Osteocyte (in vitro differentiated cells): ENCODE data around the gene CCDC88C. TPM values are rescaled to one million over a fixed set of nuclear protein-coding genes. Genes with fewer than 3 reads are reported as not detected.

Source experiments
- DNase-seq: peaks from one replicate; pipeline ENCODE4 v3.0.0; 2021; ENCODE audit warnings: mixed read lengths; ENCODE audit not compliant: unreplicated experiment; ENCODE audit errors: extremely low spot score
- H3K27ac Mint-ChIP-seq: one replicate; pipeline ENCODE4 v1.8.0; 2021; ENCODE audit warnings: mild to moderate bottlenecking, mixed read lengths; ENCODE audit not compliant: unreplicated experiment
- H3K27me3 Mint-ChIP-seq: one replicate; pipeline ENCODE4 v1.8.0; 2021; ENCODE audit warnings: mixed read lengths; ENCODE audit not compliant: unreplicated experiment
- H3K36me3 Mint-ChIP-seq: one replicate; pipeline ENCODE4 v1.8.0; 2021; ENCODE audit warnings: mixed read lengths; ENCODE audit not compliant: unreplicated experiment
- H3K4me1 Mint-ChIP-seq: one replicate; pipeline ENCODE4 v1.8.0; 2021; ENCODE audit warnings: mixed read lengths; ENCODE audit not compliant: unreplicated experiment
- H3K4me3 Mint-ChIP-seq: one replicate; pipeline ENCODE4 v1.8.0; 2021; ENCODE audit warnings: mild to moderate bottlenecking, moderate library complexity, mixed read lengths; ENCODE audit not compliant: unreplicated experiment
- H3K9me3 Mint-ChIP-seq: one replicate; pipeline ENCODE4 v1.8.0; 2021; ENCODE audit warnings: mixed read lengths; ENCODE audit not compliant: unreplicated experiment
- CTCF ChIP-seq: fragments of 200-600 bp; sonication (generic); IDR thresholded peaks from 2 replicates; pipeline ENCODE4 v1.5.0; 2021; ENCODE audit warnings: antibody characterized with exemption, mild to moderate bottlenecking, moderate library complexity
- total RNA-seq: library from RNA; stranded (reverse); gene quantifications from 2 replicates; pipeline ENCODE4 v1.2.1, GENCODE V29; 2021

CCDC88C gene
- total RNA-seq, 1 donor from 2014 or later = 1.4 TPM

DNA sequence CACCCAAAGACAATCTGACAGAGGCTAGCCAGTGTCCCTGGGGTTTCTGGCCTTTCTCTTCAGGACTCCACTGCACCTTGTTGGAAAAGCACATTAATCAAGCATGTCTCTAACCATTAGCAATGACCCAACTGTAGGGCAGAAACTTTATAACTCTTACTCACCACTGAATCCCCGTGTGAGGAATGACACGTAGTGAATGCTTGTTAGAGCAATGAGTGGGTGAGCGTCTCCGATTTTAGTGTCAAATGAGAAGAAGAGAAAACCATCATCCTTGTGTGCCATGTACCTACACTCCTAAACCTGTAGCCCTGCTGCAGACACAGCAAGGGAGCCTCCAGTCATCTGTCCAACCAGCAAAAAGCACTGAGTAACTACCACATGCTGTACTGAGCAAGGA lies 116.7 kb downstream of the CCDC88C start:
- no peaks in the 10 kb centered on the region for H3K27me3 Mint-ChIP-seq
- H3K9me3 Mint-ChIP-seq = no peaks in the 10 kb centered on the region
- no peak overlapping the region for H3K27ac Mint-ChIP-seq
- DNase-seq = no peak
- no peaks in the 10 kb centered on the region for H3K36me3 Mint-ChIP-seq
- H3K4me3 Mint-ChIP-seq = no peak overlapping the region
- H3K4me1 Mint-ChIP-seq = no peaks in the 10 kb centered on the region
- TF ChIP-seq CTCF = no peak

- H3K4me1 Mint-ChIP-seq = no peaks in the 10 kb centered on the region
- H3K9me3 Mint-ChIP-seq = no peaks in the 10 kb centered on the region
- no peaks in the 10 kb centered on the region for H3K36me3 Mint-ChIP-seq
- no peak overlapping the region for H3K4me3 Mint-ChIP-seq
- no peak for TF ChIP-seq CTCF
- no peak for DNase-seq
- H3K27me3 Mint-ChIP-seq = no peaks in the 10 kb centered on the region
- H3K27ac Mint-ChIP-seq = no peak overlapping the region
Measured at GRCh38 chr14:91300283-91300895, 117.2 kb downstream of the CCDC88C start.

DNA sequence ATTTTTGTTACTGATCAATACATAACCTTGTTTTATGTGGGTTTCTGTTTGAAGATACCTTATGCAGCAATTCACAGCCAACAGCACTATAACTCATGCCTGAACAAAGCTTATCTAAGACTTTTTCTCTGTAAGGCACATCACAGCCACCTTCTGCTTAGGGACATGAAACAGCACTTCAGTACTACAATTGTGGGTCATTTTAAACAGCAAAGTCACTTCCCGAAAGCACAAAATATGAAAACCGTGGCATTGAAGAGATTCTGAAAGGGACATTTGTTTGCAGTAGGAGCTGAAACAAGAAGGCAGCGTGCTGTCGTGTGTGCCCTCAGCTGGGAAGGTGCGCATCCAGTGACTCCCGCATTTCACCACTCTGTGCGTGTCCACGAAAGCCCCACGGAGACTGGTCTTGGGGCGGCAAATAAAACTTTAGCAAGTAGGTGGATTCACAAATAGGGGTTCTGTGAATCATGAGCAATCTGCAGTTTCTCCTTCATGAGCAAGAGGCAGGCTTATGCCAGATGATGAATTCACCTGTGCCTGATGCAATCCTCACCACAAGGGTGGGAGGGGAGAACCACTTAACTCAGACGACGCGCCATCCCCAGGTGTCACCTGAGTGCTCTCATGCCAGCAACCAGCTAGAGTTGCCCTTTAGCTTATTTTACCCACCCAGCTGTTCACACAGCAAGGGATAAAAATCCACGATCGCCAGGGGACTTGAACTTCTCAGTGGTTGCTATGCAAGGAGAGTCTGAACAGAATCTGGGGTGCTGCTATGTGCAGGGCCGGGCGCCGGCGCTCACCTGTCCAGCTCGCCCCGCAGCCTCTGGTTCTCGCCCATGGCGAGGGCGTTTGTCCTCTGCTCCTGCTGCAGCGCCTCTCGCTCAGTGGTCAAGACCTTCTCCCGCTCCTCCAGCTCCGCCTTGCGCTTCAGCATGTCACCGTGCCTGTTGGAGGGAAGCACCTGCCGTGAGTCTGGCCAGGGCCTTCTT lies 118.2 kb downstream of the CCDC88C start:
- no peak for TF ChIP-seq CTCF
- H3K9me3 Mint-ChIP-seq = no peaks in the 10 kb centered on the region
- H3K36me3 Mint-ChIP-seq = no peaks in the 10 kb centered on the region
- no peak overlapping the region for H3K4me3 Mint-ChIP-seq
- DNase-seq = no peak
- no peaks in the 10 kb centered on the region for H3K4me1 Mint-ChIP-seq
- no peak overlapping the region for H3K27ac Mint-ChIP-seq
- no peaks in the 10 kb centered on the region for H3K27me3 Mint-ChIP-seq

GRCh38 chr14:91298576-91298975 lies 119.0 kb downstream of the CCDC88C start:
- no peak for TF ChIP-seq CTCF
- Mint-ChIP-seq H3K27ac (no peak overlapping the region), H3K27me3 (no peaks in the 10 kb centered on the region), H3K36me3 (no peaks in the 10 kb centered on the region), H3K4me3 (no peak overlapping the region), H3K4me1 (no peaks in the 10 kb centered on the region), H3K9me3 (no peaks in the 10 kb centered on the region)
- DNase-seq = no peak

GRCh38 chr14:91297081-91297711 lies 120.4 kb downstream of the CCDC88C start:
- Mint-ChIP-seq H3K27ac (no peak overlapping the region), H3K4me3 (no peak overlapping the region), H3K9me3 (no peaks in the 10 kb centered on the region), H3K36me3 (no peaks in the 10 kb centered on the region), H3K4me1 (no peaks in the 10 kb centered on the region), H3K27me3 (no peaks in the 10 kb centered on the region)
- DNase-seq = no peak
- no peak for TF ChIP-seq CTCF
